Measurements from ENCODE around the gene STX12. TPM values are rescaled to one million over a fixed set of nuclear protein-coding genes. Genes with fewer than 3 reads are reported as not detected.

Gene STX12
- total RNA-seq, 1 experiment from 2014 or later: 9.9 TPM

GRCh38 chr1:27773826-27774445 is 917 bp downstream of the STX12 start:
- peaks cover 9 to 13% of the 10 kb centered on the region in 2 experiments for H3K4me1 Mint-ChIP-seq
- H3K79me2 ChIP-seq (ENCODE audit: insufficient read depth, low read length): no peaks in the 10 kb centered on the region
- H3K27ac ChIP-seq (ENCODE audit: insufficient read length, low read depth, low read length): no peak overlapping the region
- H3K4ac ChIP-seq (ENCODE audit: low read depth, low read length): no peak overlapping the region
- H3K4me1 ChIP-seq (ENCODE audit: insufficient read depth, low read length): no peaks in the 10 kb centered on the region
- H3K4me3 Mint-ChIP-seq: peak overlapping the region; percentile 88 to 92
- H3K9me3 Mint-ChIP-seq: no peaks in the 10 kb centered on the region
- no peak overlapping the region for H2BK20ac ChIP-seq (ENCODE audit: low read depth, low read length, poor library complexity, severe bottlenecking)
- H4K5ac ChIP-seq (ENCODE audit: insufficient read length, low read depth, low read length): no peak overlapping the region
- peak overlapping the region; percentile 35 for H3K9ac ChIP-seq (ENCODE audit: extremely low read depth, insufficient read length, low read length)
- H3K23ac ChIP-seq (ENCODE audit: insufficient read length, low read depth, low read length): no peak overlapping the region
- peaks cover 7% of the 10 kb centered on the region for H3K23me2 ChIP-seq (ENCODE audit: insufficient read length, low read depth, low read length, poor library complexity, severe bottlenecking)
- no peaks in the 10 kb centered on the region; the same call in 1 of the 2 replicates for H3K27me3 ChIP-seq (ENCODE audit: insufficient read depth, low read length)
- WGBS (ENCODE audit: extremely low coverage, insufficient read length, low lambda C conversion rate): no CpG with 5 or more reads among the region's 3 CpGs
- no peak overlapping the region for H3K14ac ChIP-seq (ENCODE audit: insufficient read depth, low read length)
- no peaks in the 10 kb centered on the region for H3K9me3 ChIP-seq (ENCODE audit: control insufficient read depth, low read depth, low read length)
- no peak overlapping the region for H4K8ac ChIP-seq (replicated peaks; ENCODE audit: insufficient read length, low read depth, low read length)
- no peak overlapping the region for H3T11ph ChIP-seq (ENCODE audit: low read length)
- H4K91ac ChIP-seq (ENCODE audit: insufficient read length, low read depth, low read length): no peak overlapping the region
- H3K56ac ChIP-seq (ENCODE audit: insufficient read length, low read depth, low read length): no peak overlapping the region
- H2BK5ac ChIP-seq (ENCODE audit: insufficient read length, low read length): no peak overlapping the region
- TF ChIP-seq CTCF (conservative IDR thresholded peaks at IDR 0.05): no peak
- no peaks in the 10 kb centered on the region for H4K20me1 ChIP-seq (ENCODE audit: control insufficient read depth, insufficient read depth, insufficient read length)
- DNase-seq: no peak
- H3K27ac Mint-ChIP-seq: peak overlapping the region in 1 of 3 experiments; percentile 9; a peak in 2 of 7 replicates
- H2AFZ ChIP-seq (ENCODE audit: low read length): no peak overlapping the region
- no peak overlapping the region for H2BK120ac ChIP-seq (ENCODE audit: low read depth, low read length, poor library complexity, severe bottlenecking)
- H3K4me2 ChIP-seq (ENCODE audit: insufficient read depth, insufficient read length, low read length): peak overlapping the region; percentile 60
- no peak overlapping the region for H2BK15ac ChIP-seq (ENCODE audit: low read depth, low read length)
- no peak overlapping the region for H2BK12ac ChIP-seq (ENCODE audit: insufficient read length, low read depth, low read length)
- H3K79me1 ChIP-seq (ENCODE audit: insufficient read depth, low read depth, low read length, poor library complexity, severe bottlenecking): no peaks in the 10 kb centered on the region
- H2AK5ac ChIP-seq (ENCODE audit: insufficient read length, low read length): no peak overlapping the region
- H3K36me3 Mint-ChIP-seq (ENCODE audit: insufficient read depth in 1 of 3, low read depth in 3 of 3): no peaks in the 10 kb centered on the region; a peak in 1 of 7 replicates
- no peak overlapping the region for H3K18ac ChIP-seq (ENCODE audit: insufficient read length, low read depth, low read length)
- no peaks in the 10 kb centered on the region for H3K27me3 Mint-ChIP-seq (ENCODE audit: low read depth)
